ENCODE data around the gene TMPRSS11B.
"Not testable (repeated sequence)": the region's sequence is repeated elsewhere in the genome, so short reads cannot be mapped to it uniquely, and the experiment has no call there.

Gene TMPRSS11B

GRCh38 chr4:68249434-68249833, 3.9 kb upstream of the TMPRSS11B start:
- no peak for TF ChIP-seq ZNF384 (IDR thresholded peaks at IDR 0.05)
- TF ChIP-seq SP1 (IDR thresholded peaks at IDR 0.05) = no peak
- no peak for TF ChIP-seq FOXA1 (IDR thresholded peaks at IDR 0.05)
- no peak for TF ChIP-seq LEF1 (IDR thresholded peaks at IDR 0.05; ENCODE audit: borderline replicate concordance)
- TF ChIP-seq FOXM1 (IDR thresholded peaks at IDR 0.05; ENCODE audit: borderline replicate concordance) = no peak
- TF ChIP-seq CTBP1 (IDR thresholded peaks at IDR 0.05; ENCODE audit: borderline replicate concordance) = no peak
- TF ChIP-seq ARNT (IDR thresholded peaks at IDR 0.05) = no peak
- no peak for TF ChIP-seq HDGF (IDR thresholded peaks at IDR 0.05; ENCODE audit: borderline replicate concordance)
- no peak for TF ChIP-seq BHLHE40 (IDR thresholded peaks at IDR 0.05; ENCODE audit: borderline replicate concordance)
- no peak for TF ChIP-seq FOXK2 (IDR thresholded peaks at IDR 0.05)
- no peak for TF ChIP-seq ELF4 (IDR thresholded peaks at IDR 0.05)
- no peak for TF ChIP-seq L3MBTL2 (conservative IDR thresholded peaks at IDR 0.05)
- TF ChIP-seq TARDBP (IDR thresholded peaks at IDR 0.05) = no peak
- TF ChIP-seq SUZ12 (IDR thresholded peaks at IDR 0.05) = no peak
- CTCF ChIA-PET = no interaction called here
- POLR2A ChIA-PET = no interaction called here
- DNase-seq (ENCODE audit: extremely low spot score) = no peak

GRCh38 chr4:68240620-68241019, 4.9 kb downstream of the TMPRSS11B start:
- DNase-seq (ENCODE audit: extremely low spot score) = no peak
- ChIA-PET CTCF (no interaction called here), POLR2A (no interaction called here)
- TF ChIP-seq HDGF (IDR thresholded peaks at IDR 0.05; ENCODE audit: borderline replicate concordance) (no peak), SUZ12 (IDR thresholded peaks at IDR 0.05) (no peak), L3MBTL2 (conservative IDR thresholded peaks at IDR 0.05) (no peak), FOXM1 (IDR thresholded peaks at IDR 0.05; ENCODE audit: borderline replicate concordance) (no peak), CTBP1 (IDR thresholded peaks at IDR 0.05; ENCODE audit: borderline replicate concordance) (no peak), ELF4 (IDR thresholded peaks at IDR 0.05) (no peak), NFRKB (IDR thresholded peaks at IDR 0.05) (no peak), PKNOX1 (IDR thresholded peaks at IDR 0.05) (no peak), ZNF384 (IDR thresholded peaks at IDR 0.05) (no peak), LEF1 (IDR thresholded peaks at IDR 0.05; ENCODE audit: borderline replicate concordance) (no peak)

GRCh38 chr4:68228568-68228967, 16.9 kb downstream of the TMPRSS11B start:
- no peak for TF ChIP-seq L3MBTL2 (conservative IDR thresholded peaks at IDR 0.05)
- no peak for DNase-seq (ENCODE audit: extremely low spot score)
- CTCF ChIA-PET = no interaction called here
- POLR2A ChIA-PET = no interaction called here

GRCh38 chr4:68218044-68218443, 27.4 kb downstream of the TMPRSS11B start:
- DNase-seq (ENCODE audit: extremely low spot score) = no peak
- POLR2A ChIA-PET = no interaction called here
- TF ChIP-seq NFRKB (IDR thresholded peaks at IDR 0.05) = no peak
- TF ChIP-seq FOXK2 (IDR thresholded peaks at IDR 0.05) = no peak
- TF ChIP-seq ZNF384 (IDR thresholded peaks at IDR 0.05) = no peak
- no peak for TF ChIP-seq LEF1 (IDR thresholded peaks at IDR 0.05; ENCODE audit: borderline replicate concordance)
- no peak for TF ChIP-seq ARNT (IDR thresholded peaks at IDR 0.05)
- CTCF ChIA-PET = no interaction called here

- POLR2A ChIA-PET = no interaction called here
- DNase-seq (ENCODE audit: extremely low spot score) = no peak
- no peak for TF ChIP-seq TARDBP (IDR thresholded peaks at IDR 0.05)
- TF ChIP-seq SUZ12 (IDR thresholded peaks at IDR 0.05) = no peak
- TF ChIP-seq ELF4 (IDR thresholded peaks at IDR 0.05) = no peak
- no peak for TF ChIP-seq FOXK2 (IDR thresholded peaks at IDR 0.05)
- no peak for TF ChIP-seq FOXM1 (IDR thresholded peaks at IDR 0.05; ENCODE audit: borderline replicate concordance)
- TF ChIP-seq ARNT (IDR thresholded peaks at IDR 0.05) = no peak
- TF ChIP-seq BHLHE40 (IDR thresholded peaks at IDR 0.05; ENCODE audit: borderline replicate concordance) = no peak
- TF ChIP-seq CTBP1 (IDR thresholded peaks at IDR 0.05; ENCODE audit: borderline replicate concordance) = no peak
- CTCF ChIA-PET = no interaction called here
These were observed 29.0 kb downstream of the TMPRSS11B start for GRCh38 chr4:68216501-68216900.

- DNase-seq (ENCODE audit: extremely low spot score) = no peak
- TF ChIP-seq TARDBP (IDR thresholded peaks at IDR 0.05) (no peak), FOXK2 (IDR thresholded peaks at IDR 0.05) (no peak), SP1 (IDR thresholded peaks at IDR 0.05) (no peak), BHLHE40 (IDR thresholded peaks at IDR 0.05; ENCODE audit: borderline replicate concordance) (no peak), ZNF384 (IDR thresholded peaks at IDR 0.05) (no peak), CTBP1 (IDR thresholded peaks at IDR 0.05; ENCODE audit: borderline replicate concordance) (no peak), ELF4 (IDR thresholded peaks at IDR 0.05) (no peak), LEF1 (IDR thresholded peaks at IDR 0.05; ENCODE audit: borderline replicate concordance) (no peak), NFRKB (IDR thresholded peaks at IDR 0.05) (no peak), FOXA1 (IDR thresholded peaks at IDR 0.05) (no peak), FOXM1 (IDR thresholded peaks at IDR 0.05; ENCODE audit: borderline replicate concordance) (no peak), ARNT (IDR thresholded peaks at IDR 0.05) (no peak), HDGF (IDR thresholded peaks at IDR 0.05; ENCODE audit: borderline replicate concordance) (no peak)
- ChIA-PET POLR2A (no interaction called here), CTCF (no interaction called here)
These were observed 36.5 kb downstream of the TMPRSS11B start for GRCh38 chr4:68209003-68209402.

GRCh38 chr4:68194305-68194704, 51.2 kb downstream of the TMPRSS11B start:
- POLR2A ChIA-PET = not testable (repeated sequence)

GRCh38 chr4:68193194-68193593, 52.3 kb downstream of the TMPRSS11B start:
- ChIA-PET POLR2A (no interaction called here), CTCF (no interaction called here)
- DNase-seq (ENCODE audit: extremely low spot score) = no peak
- TF ChIP-seq ARNT (IDR thresholded peaks at IDR 0.05) (no peak), CTBP1 (IDR thresholded peaks at IDR 0.05; ENCODE audit: borderline replicate concordance) (no peak), LEF1 (IDR thresholded peaks at IDR 0.05; ENCODE audit: borderline replicate concordance) (no peak), BHLHE40 (IDR thresholded peaks at IDR 0.05; ENCODE audit: borderline replicate concordance) (no peak), L3MBTL2 (conservative IDR thresholded peaks at IDR 0.05) (no peak), SP1 (IDR thresholded peaks at IDR 0.05) (no peak), TARDBP (IDR thresholded peaks at IDR 0.05) (no peak), FOXM1 (IDR thresholded peaks at IDR 0.05; ENCODE audit: borderline replicate concordance) (no peak), FOXA1 (IDR thresholded peaks at IDR 0.05) (no peak), NFRKB (IDR thresholded peaks at IDR 0.05) (no peak), SUZ12 (IDR thresholded peaks at IDR 0.05) (no peak), ZNF384 (IDR thresholded peaks at IDR 0.05) (no peak), PKNOX1 (IDR thresholded peaks at IDR 0.05) (no peak), ELF4 (IDR thresholded peaks at IDR 0.05) (no peak), FOXK2 (IDR thresholded peaks at IDR 0.05) (no peak), HDGF (IDR thresholded peaks at IDR 0.05; ENCODE audit: borderline replicate concordance) (no peak)

More at GRCh38 chr4:68194305-68194704, 51.2 kb downstream of the TMPRSS11B start:
- DNase-seq (ENCODE audit: extremely low spot score); CTCF ChIA-PET: not testable (repeated sequence)
